Skin epidermis (tissue), 12 donors: ENCODE data around the gene DLG1.
A peak's percentile ranks its signal among the peaks of the same experiment; 100 is the strongest.
"Not testable (repeated sequence)": the region's sequence is repeated elsewhere in the genome, so short reads cannot be mapped to it uniquely, and the experiment has no call there.

Experiments
- H3K27ac ChIP-seq, 21 experiments: fragments of 200-600 bp; sonication (generic) in 11 of 21; one replicate each; pipeline ENCODE4 v1.5.0; 2020; ENCODE audit warnings: mild to moderate bottlenecking in 3 of 21, inconsistent platforms in 2 of 21, moderate library complexity in 2 of 21
- H3K4me3 ChIP-seq, 7 experiments: fragments of 200-600 bp; sonication (generic) in 2 of 7; one replicate each; pipeline ENCODE4 v1.5.0; 2020; ENCODE audit warnings: inconsistent platforms in 2 of 7, mild to moderate bottlenecking in 2 of 7, moderate library complexity in 1 of 7

The DLG1 gene

GRCh38 chr3:197224034-197224444, 74.4 kb downstream of the DLG1 start:
- Histone ChIP-seq H3K4me3 (no peak overlapping the region), H3K27ac (no peak overlapping the region)

- H3K27ac ChIP-seq = no peak overlapping the region
- H3K4me3 ChIP-seq = no peak overlapping the region
Observed at GRCh38 chr3:197222937-197223370, 75.5 kb downstream of the DLG1 start.

- Histone ChIP-seq H3K27ac (no peak overlapping the region), H3K4me3 (no peak overlapping the region)
Observed at GRCh38 chr3:197219619-197220018, 78.8 kb downstream of the DLG1 start.

DNA sequence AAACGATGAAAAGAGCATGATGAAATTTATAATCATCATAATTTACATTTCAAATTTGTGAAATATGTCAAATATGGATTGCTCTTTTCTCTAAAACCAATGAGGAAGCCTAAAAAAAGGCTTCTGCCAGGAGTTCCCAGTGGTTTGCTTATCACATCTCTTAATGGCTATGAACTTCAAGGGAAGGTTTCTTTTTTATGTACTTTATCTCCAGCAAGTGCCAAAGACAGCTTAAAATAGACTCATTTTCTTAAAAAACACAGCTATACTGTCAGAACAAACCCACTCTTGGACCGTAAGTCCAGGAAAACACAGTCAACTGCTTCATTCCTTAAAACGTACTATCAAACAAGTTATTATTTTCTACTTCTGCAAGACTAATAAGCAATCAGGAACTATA, 80.2 kb downstream of the DLG1 start:
- Histone ChIP-seq H3K4me3 (no peak overlapping the region), H3K27ac (no peak overlapping the region)

DNA sequence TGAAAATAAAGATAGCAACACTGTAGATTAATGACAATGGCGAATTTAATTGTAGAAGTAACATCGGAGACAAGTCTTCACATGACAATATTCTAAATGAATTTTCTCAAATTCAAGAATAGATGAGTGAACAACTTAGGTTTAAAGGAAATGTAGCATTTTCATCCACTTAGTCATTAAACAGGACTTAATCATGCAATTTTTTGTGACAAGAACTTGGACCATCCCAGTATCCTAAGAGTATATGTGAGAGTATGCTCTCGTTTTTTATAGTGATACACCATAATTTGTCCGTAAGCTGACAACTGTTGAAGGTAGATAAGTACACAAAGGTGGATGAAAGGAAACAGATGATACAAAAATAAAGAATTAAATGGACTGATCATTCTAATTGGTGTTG, 81.5 kb downstream of the DLG1 start:
- H3K4me3 ChIP-seq = no peak overlapping the region
- H3K27ac ChIP-seq = peak overlapping the region in 5 of 21 experiments; percentile 40 to 81 (median 55)

DNA sequence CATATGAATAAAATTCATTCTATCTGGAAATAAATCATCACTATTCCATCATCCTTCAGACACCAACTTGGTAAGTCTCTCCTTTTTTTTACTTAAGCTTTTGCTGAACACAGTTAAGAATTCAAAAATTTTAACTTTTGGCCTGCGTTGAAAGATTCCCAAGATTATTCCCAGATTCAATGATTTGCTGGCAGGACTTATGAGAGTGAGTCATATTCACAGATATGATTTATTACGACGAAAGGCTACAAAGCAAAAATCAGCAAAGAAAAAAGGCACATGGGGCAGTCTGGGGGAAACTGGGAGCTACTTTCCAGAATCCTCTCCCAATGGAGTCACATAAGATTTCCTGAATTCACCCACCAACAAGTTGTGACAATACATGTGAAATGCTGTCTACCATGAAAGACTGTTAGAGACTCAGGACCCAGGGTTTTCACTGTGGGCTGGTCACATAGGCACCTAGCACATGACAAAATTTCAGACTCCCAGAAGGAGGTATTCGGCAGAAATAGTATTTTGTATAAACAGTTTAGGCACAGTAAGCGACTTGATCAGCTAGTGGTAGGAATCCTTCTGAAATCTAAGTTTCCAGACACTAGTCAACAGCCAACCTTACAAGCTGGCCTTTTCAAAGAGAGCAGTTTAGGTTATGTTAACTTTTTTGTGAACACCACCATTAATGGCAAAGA, 82.1 kb downstream of the DLG1 start:
- peak overlapping the region in 6 of 21 experiments; percentile 18 to 81 (median 54) for H3K27ac ChIP-seq

DNA sequence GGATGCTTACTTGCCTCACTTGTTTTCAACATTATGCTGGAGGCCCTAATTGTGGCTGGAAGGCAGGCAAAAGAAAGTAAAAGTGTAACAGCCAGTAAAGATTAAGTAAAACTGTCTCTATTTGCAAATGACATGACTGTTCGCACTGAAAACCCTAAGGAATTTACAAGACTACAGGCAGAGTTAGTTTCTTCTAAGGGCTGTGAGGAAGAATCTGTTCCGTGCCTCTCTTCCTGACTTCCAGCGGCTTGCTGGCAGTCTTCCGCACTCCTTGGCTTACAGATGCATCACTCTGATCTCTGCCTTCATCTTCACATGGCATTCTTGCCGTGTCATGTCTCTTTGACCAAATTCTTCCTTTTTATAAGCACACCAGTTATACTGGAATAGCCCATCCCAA, 86.1 kb downstream of the DLG1 start:
- Histone ChIP-seq H3K27ac (no peak overlapping the region), H3K4me3 (no peak overlapping the region)

More for the DNA sequence above, 82.1 kb downstream of the DLG1 start:
- no peak overlapping the region for H3K4me3 ChIP-seq

DNA sequence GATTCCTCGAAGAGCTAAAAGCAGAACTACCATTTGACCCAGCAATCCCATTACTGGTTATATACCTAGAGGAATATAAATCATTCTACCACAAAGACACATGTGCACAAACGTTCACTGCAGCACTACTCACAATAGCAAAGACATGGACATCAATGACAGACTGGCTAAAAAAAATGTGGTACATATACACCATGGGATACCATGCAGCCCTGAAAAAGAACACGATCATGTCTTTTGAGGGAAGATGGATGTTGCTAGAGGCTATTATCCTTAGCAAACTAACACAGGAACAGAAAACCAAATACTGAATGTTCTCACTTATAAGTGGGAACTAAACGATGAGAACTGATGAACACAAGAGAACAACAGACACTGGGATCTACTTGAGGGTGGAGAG, 86.7 kb downstream of the DLG1 start:
- H3K4me3 ChIP-seq, H3K27ac ChIP-seq: not testable (repeated sequence)

- no peak overlapping the region for H3K27ac ChIP-seq
- H3K4me3 ChIP-seq = no peak overlapping the region
Observed at GRCh38 chr3:197209366-197210260, 88.8 kb downstream of the DLG1 start.

DNA sequence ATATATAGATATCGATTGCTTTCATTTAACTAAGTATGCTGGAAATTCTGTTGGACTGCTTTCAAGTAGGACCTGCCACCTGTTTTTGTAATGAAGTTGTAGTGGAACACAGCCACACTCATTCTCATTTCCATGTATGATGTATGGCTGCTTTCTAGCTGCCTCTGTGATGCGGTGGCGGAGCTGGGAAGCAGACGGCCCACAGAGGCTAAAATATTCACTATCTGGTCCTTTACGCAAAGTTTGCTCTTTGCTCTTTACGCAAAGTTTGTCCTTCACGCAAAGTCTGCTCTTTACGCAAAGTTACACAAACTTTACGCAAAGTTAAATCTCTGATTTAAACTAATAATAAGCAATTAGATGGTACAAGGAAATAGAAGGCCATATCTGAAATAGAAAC, 91.5 kb downstream of the DLG1 start:
- Histone ChIP-seq H3K4me3 (no peak overlapping the region), H3K27ac (no peak overlapping the region)

GRCh38 chr3:197205675-197206074, 92.7 kb downstream of the DLG1 start:
- H3K4me3 ChIP-seq = no peak overlapping the region
- no peak overlapping the region for H3K27ac ChIP-seq

DNA sequence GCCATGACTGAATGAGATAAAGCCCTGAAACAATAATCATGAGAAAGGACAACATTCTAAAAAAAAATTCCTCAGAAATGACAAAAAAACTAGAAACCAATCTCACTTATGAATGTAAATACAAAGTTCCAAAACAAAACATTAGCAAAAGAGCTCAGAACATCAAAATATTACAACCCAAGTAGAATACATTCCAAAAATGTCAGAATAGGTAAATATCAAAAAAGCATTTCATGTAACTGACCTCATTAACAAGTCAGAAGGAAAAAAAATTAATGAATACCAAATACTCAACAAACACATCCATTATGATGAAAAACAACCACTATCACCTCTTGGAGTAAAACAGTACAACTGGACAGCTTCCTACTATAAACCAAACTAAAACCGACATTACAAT, 93.1 kb downstream of the DLG1 start:
- Histone ChIP-seq H3K4me3 (no peak overlapping the region), H3K27ac (no peak overlapping the region)

- H3K27ac ChIP-seq = no peak overlapping the region
- H3K4me3 ChIP-seq = no peak overlapping the region
Observed at GRCh38 chr3:197204736-197205135, 93.7 kb downstream of the DLG1 start.

DNA sequence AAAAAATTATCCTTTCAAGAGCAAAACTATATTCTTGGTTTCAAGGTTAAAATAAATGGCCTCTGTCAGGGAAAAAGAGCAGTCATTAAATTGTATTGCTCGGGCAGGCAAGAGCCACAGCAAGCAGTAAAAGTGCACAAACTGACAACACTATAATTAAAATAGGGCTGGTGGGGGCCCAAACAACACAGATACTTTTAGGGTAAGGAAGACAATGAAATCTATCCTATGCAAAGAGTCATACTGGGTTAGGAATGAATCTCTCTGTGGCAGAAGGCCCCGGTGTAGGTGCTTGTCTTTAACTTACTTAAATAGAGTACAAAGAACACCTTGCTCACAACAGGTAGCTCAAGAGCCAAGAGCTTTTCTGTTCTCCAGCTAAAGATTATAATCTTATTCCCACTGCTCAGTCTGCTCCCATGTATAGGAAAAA, 94.7 kb downstream of the DLG1 start:
- Histone ChIP-seq H3K27ac (no peak overlapping the region), H3K4me3 (no peak overlapping the region)

- H3K4me3 ChIP-seq = no peak overlapping the region
- H3K27ac ChIP-seq = no peak overlapping the region
Observed at GRCh38 chr3:197202694-197203093, 95.7 kb downstream of the DLG1 start.

- no peak overlapping the region for H3K4me3 ChIP-seq
- H3K27ac ChIP-seq = no peak overlapping the region
Observed at GRCh38 chr3:197201791-197202452, 96.5 kb downstream of the DLG1 start.

- not testable (repeated sequence) for H3K27ac ChIP-seq, H3K4me3 ChIP-seq
Observed at GRCh38 chr3:197200856-197201255, 97.6 kb downstream of the DLG1 start.

DNA sequence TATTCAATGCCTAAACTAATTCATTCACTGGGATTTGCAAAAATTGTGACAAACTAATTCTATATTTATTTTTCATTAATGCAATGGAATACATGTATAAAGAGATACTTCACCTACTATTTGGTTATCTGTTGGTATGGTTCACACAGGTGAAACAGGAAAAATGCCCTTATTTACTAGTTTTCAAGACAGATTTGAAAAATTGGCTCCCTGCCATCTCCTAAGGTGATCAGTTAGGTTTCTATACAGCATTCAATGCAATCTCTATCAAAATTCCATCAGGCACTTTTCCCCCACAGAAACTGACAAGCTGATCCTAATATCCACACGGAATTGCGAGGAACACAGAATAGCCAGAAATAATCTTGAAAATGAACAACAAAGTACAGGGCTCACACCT, 101.1 kb downstream of the DLG1 start:
- Histone ChIP-seq H3K4me3 (no peak overlapping the region), H3K27ac (no peak overlapping the region)

DNA sequence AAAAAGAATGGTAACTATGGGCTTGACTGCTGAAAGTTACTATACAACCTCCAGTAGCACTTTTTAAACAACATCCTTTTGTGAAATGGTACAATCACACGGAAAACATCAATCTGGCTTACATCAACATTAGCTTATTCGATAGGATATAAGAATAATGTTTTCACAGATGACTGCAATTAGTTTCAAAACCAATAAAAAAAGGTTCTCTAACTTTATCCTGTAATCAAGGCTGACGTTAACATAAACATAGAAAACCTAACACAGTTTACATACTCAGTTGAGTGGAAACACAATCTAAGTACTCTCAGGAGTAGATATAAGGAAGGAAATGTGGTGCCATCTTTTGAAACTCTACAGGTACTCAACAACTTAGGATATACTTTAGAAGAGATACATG, 102.2 kb downstream of the DLG1 start:
- no peak overlapping the region for H3K27ac ChIP-seq
- no peak overlapping the region for H3K4me3 ChIP-seq

- no peak overlapping the region for H3K27ac ChIP-seq
- H3K4me3 ChIP-seq = no peak overlapping the region
Observed at GRCh38 chr3:197195326-197195725, 103.1 kb downstream of the DLG1 start.

DNA sequence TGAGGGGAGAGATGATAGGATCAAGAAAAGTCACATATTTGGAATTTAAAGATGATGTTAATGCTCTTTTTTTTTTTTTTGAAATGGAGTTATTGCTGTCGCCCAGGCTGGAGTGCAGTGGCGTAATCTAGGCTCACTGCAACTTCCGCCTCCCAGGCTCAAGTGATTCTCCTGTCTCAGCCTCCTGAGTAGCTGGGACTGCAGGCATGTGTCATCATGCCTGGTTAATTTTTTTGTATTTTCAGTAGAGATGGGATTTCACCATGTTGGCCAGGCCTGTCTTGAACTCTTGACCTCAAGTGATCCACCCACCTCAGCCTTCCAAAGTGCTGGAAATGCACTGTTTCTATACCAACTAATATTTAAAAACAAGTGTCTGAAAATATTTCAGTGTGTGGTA, 104.7 kb downstream of the DLG1 start:
- H3K4me3 ChIP-seq, H3K27ac ChIP-seq: not testable (repeated sequence)
